GM15510 (cell line): ENCODE results near the gene CD302.
A peak's percentile ranks its signal among the peaks of the same experiment; 100 is the strongest.

Experiments used
- POLR2A ChIP-seq: IDR thresholded peaks from 3 replicates; pipeline ENCODE4 v1.6.1; 2011; ENCODE audit warnings: borderline replicate concordance; ENCODE audit not compliant: insufficient read length; ENCODE audit errors: extremely low read depth

CD302 gene, protein sequence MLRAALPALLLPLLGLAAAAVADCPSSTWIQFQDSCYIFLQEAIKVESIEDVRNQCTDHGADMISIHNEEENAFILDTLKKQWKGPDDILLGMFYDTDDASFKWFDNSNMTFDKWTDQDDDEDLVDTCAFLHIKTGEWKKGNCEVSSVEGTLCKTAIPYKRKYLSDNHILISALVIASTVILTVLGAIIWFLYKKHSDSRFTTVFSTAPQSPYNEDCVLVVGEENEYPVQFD

DNA sequence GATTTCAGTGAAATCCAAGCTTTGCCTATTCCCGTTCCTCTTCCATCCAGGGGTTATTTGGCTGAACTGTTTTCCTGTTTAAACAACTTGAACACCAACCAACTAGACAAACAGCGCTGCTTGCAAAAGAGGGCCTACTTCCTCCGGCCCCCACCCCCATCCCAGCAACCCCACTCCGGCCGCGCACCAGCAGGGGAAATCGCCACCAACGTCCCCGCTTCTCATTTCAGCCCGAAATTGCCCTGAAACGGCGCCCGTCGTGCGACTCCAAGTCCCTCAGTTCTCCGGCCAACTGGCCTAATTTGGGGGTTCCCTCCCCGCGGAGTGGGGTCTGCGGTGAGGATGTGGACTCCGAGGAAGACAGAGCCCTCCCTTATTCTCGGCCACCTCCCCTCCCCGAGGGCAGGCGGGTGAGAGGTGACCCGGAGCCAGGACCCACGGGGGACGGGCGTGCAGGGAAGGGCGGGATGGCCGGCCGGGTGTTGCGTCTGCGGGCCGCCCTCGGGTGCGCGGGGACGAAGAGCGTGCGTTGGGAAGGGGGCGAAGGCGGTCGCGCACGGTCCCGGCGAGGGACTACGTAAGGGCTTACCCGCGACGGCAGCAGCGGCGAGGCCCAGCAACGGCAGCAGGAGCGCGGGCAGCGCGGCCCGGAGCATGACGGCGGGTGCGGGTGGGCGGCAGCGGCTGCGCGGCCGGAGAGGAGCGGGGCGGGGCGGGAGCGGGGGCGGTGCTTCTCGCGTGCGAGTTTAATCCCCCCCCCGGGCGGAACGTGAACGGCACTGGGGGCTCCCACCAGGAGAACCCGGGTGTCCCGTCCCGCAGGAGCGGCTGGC is at the start of gene CD302:
TSS of gene CD302 (minus strand) at position 666 of the 833 bp plus-strand sequence. CDS start at position 656, 10 bp downstream.
- peak; percentile 46 for TF ChIP-seq POLR2A

DNA sequence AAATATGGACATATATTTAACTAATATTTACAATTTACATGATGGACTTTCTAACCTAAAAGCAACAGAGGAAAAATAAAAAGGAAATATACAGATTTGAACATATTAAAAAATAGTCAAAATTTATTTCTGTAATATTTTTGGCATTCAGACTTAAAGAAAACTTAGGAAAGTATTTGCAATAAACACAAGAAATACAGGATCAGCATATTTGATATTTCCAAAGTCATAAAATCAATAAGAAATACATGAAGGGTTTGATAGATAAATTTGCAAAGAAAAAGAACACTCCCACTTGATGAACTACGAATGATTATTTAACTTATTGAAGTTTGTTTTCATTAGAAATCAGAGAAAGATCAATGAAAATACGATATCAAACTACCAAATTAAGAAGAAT is 48.6 kb upstream of the CD302 start:
- TF ChIP-seq POLR2A, result no peak

- TF ChIP-seq POLR2A, result no peak
Measured at GRCh38 chr2:159840616-159841015, 42.6 kb upstream of the CD302 start.

DNA sequence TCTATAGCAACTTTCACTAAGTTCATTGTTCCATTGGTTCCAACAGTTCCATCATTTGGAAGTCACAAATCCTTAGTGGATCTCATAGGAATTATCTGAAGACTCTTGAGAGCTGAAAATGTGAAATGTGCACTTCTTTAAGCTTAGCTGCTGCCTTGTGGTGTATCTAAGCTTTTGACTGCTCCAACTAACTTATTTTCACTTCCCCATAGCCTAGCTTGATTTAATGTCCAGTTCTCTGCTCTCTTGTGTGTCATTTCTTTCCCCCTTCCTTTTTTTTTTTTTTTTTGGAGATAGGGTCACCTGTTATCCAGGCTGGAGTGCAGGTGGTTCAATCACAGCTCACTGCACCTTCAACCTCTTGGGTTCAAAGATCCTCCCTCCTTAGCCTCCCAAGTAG is 34.9 kb upstream of the CD302 start:
- no peak for TF ChIP-seq POLR2A

DNA sequence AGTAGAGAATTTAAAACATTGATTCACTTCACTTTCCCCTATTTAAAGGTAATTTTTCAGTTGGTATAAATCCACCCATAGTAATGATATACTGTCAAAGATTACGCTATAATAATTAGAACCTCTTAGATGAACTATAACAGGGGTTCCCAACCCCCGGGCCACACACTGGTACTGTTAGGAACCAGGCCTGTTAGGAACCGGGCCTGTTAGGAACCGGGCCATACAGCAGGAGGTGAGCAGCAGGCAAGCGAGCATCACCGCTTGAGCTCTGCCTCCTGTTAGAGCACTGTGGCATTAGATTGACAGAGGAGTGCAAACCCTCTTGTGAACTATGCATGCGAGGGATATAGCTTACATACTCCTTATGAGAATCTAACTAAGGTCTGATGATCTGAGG is 34.0 kb upstream of the CD302 start:
- no peak for TF ChIP-seq POLR2A

DNA sequence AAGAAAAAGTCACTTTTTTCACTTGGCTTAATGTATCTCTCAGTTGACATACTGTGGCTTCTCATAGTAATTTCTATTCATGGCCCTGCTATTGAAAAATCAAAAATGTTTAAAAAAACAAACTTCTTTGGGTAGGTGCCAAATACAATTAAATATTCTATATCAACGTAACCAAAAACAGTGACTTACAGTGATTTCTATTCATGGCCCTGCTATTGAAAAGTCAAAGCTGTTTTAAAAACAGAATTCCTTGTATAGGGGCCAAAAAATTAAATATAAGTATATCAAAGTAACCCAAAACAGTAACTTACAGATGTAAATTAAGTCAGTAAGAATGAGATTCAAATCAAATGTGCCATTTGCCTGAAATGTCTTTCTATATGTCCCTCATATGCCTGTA is 31.4 kb upstream of the CD302 start:
- no peak for TF ChIP-seq POLR2A

DNA sequence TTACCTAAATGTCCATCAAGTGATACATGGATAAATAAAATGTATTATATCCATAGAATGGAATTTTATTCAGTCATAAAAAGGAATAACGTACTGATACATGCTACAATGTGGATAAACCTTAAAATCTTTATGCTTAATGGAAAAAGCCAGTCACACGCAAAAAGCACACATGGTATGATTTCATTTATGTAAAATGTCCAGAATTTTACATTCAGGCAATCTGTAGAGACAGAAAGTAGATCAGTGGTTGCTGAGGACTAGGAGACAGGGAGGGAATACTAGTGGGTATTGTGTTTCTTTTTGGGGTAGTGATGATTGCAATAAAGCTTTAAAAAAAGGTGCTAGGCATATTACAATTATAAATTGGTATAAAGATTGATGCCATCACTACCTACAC is 30.7 kb upstream of the CD302 start:
- no peak for TF ChIP-seq POLR2A

DNA sequence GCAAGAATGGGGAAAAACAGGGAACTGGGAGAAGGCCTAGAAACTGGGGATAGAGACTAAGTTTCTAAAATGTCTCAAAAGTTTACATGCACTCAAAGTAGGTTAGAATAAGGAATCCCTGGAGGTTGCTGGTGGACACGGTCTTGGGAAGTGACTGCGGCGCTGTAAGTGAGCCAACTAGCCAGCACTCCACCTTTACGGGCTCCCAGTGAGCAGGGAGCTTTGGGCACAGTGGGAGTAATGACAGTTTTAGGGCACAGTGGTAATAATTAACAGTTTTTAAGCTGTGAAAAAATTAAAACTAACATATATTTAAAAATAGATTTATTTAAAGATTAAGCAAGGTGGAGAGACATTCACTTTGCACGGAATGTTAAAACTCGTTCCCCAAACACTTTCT is 20.9 kb upstream of the CD302 start:
- no peak for TF ChIP-seq POLR2A

DNA sequence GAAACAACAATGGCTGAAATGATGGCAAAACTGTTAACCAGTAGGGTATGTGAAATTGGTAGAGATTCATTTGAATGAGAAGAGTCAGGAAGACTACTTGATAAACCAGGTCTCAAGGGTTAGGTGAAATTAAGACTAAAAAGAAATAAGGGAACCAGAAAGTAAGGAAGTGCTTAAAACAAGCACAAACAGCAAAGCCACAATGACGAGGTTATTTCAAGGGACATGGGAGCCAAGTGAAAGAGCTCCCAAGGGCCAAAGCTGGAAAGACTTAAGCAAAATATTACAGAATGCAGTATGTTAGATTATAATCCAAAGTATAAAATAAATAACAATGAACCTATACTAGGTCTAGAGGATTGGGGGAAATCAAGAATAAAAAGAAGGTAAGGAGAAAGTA is 19.3 kb upstream of the CD302 start:
- TF ChIP-seq POLR2A, result no peak

GRCh38 chr2:159811232-159811631 is 13.2 kb upstream of the CD302 start:
- no peak for TF ChIP-seq POLR2A

- no peak for TF ChIP-seq POLR2A
Measured at GRCh38 chr2:159808032-159808425, 10.0 kb upstream of the CD302 start.

- TF ChIP-seq POLR2A, result no peak
Measured at GRCh38 chr2:159807183-159808031, 9.4 kb upstream of the CD302 start.

- TF ChIP-seq POLR2A, result no peak
Measured at GRCh38 chr2:159804941-159805340, 6.9 kb upstream of the CD302 start.

GRCh38 chr2:159803235-159803962 is 5.4 kb upstream of the CD302 start:
- TF ChIP-seq POLR2A, result no peak
